Stomach (tissue), 19 donors: ENCODE measurements around the gene NOP58. TPM values are rescaled to one million over a fixed set of nuclear protein-coding genes. Genes with fewer than 3 reads are reported as not detected.

ENCODE experiments used
- DNase-seq, 2 donors: peaks; one replicate each; pipeline versions ENCODE4 v3.0.0 to v3.0.0-alpha.2; 2013 to 2019
- H3K27ac ChIP-seq, 5 donors: fragments of 200-600 bp in 4 of 5; sonication (generic) in 4 of 5; one replicate each; pipeline ENCODE4 v1.5.1; 2013 to 2019; ENCODE audit warnings: mild to moderate bottlenecking in 1 of 5, moderate library complexity in 1 of 5
- H3K27me3 ChIP-seq, 3 donors: fragments of 200-600 bp; sonication (generic); one replicate each; pipeline ENCODE4 v1.5.1; 2017 to 2019; ENCODE audit warnings: mixed run types in 1 of 3
- H3K36me3 ChIP-seq, 4 donors: fragments of 200-600 bp; sonication (generic); 1 replicate in 3 of 4; 2 replicates in 1 of 4; pipeline ENCODE4 v1.5.1; 2016 to 2019
- H3K4me1 ChIP-seq, 4 donors: fragments of 200-600 bp; sonication (generic); one replicate each; pipeline ENCODE4 v1.5.1; 2016 to 2019
- H3K4me3 ChIP-seq, 4 donors: fragments of 200-600 bp; sonication (generic) in 3 of 4; one replicate each; pipeline ENCODE4 v1.5.1; 2016 to 2019; ENCODE audit warnings: mild to moderate bottlenecking in 1 of 4
- H3K9me3 ChIP-seq, 4 donors: fragments of 200-600 bp; sonication (generic); one replicate each; pipeline ENCODE4 v1.5.1; 2016 to 2019
- CTCF ChIP-seq, 7 experiments: fragments of 450-650 bp in 4 of 7; fragments of 200-600 bp in 3 of 7; sonication (generic) in 3 of 7; IDR thresholded peaks; one replicate each; pipeline ENCODE4 v1.5.1; 2016 to 2019; ENCODE audit warnings: antibody characterized with exemption in 7 of 7, control low read depth in 2 of 7, mild to moderate bottlenecking in 1 of 7
- EP300 ChIP-seq: sonication (generic); formaldehyde crosslinking; IDR thresholded peaks from one replicate; pipeline ENCODE4 v1.6.1; 2017; ENCODE audit warnings: antibody characterized with exemption
- POLR2A ChIP-seq, 4 donors: fragments of 450-650 bp; IDR thresholded peaks; one replicate each; pipeline ENCODE4 v1.6.1; 2016; ENCODE audit warnings: antibody characterized with exemption in 4 of 4, control low read depth in 2 of 4, mild to moderate bottlenecking in 1 of 4, moderate library complexity in 1 of 4
- POLR2AphosphoS5 ChIP-seq, 3 donors: sonication (generic); formaldehyde crosslinking; IDR thresholded peaks; one replicate each; pipeline ENCODE4 v1.6.1; 2016; ENCODE audit warnings: antibody characterized with exemption in 3 of 3
- WGBS, 5 donors: extraction: QIAGEN DNeasy Blood & Tissue Kit in 3 of 5; methylation state at CpG; one replicate each; pipeline versions ENCODE4 v1.1.5 to v1.1.7; 2013 to 2018; 5-methylcytosine and 5-hydroxymethylcytosine counted together
- intact Hi-C: fragments of 100-400 bp; cut with DNase I; formaldehyde crosslinking; loops from one replicate; pipeline ENCODE4 v1.15.1; 2023; ENCODE audit warnings: low total_unique reads
- long read RNA-seq, 10 donors: transcript quantifications; one replicate each; lab custom pipeline, GENCODE V29; 2026
- polyA plus RNA-seq, 3 donors: library from polyadenylated mRNA; stranded (reverse); fragments of 200-250 nt; gene quantifications; one replicate each; pipeline ENCODE4 v1.2.3, GENCODE V29; 2013
- total RNA-seq, 5 donors: library from RNA; depleted of rRNA; stranded (reverse); fragments of >200 nt; gene quantifications; one replicate each; pipeline versions ENCODE4 v1.1.0 to v1.2.3, GENCODE V29; 2014 to 2016
- donor health status: healthy with polysubstance abuse.
- donor health status: Bipolar disorder and iron deficiency.
- donor health status: healthy.

Gene NOP58
- total RNA-seq (100 to 1,000 TPM in 2 of 5 donors, 10 to 100 TPM in 3; 57.6 to 126 (median 78.0) TPM), polyA plus RNA-seq (100 to 1,000 TPM in 1 of 3 donors, 10 to 100 TPM in 2; 38.0 to 116 (median 69.7) TPM)
- long read RNA-seq, donor 1, transcript NOP58-206 (4 exons, 599 nt) = major isoform, 7 of 9 reads
- long read RNA-seq, donor 1, partial matches to known transcripts = 0 of 9 reads
- long read RNA-seq, donor 1, other reads (novel, unspliced or antisense) = 0 of 9 reads
- long read RNA-seq, donor 2, transcript NOP58-201 (15 exons, 2,046 nt) = major isoform, 6 of 25 reads
- long read RNA-seq, donor 2, partial matches to known transcripts = 13 of 25 reads
- long read RNA-seq, donor 2, other reads (novel, unspliced or antisense) = 0 of 25 reads
- long read RNA-seq, donor 3, partial matches to known transcripts = 7 of 15 reads
- long read RNA-seq, donor 3, other reads (novel, unspliced or antisense) = 0 of 15 reads
- long read RNA-seq, donor 4, partial matches to known transcripts = 0 of 1 reads
- long read RNA-seq, donor 4, other reads (novel, unspliced or antisense) = 0 of 1 reads
- long read RNA-seq, donor 5, partial matches to known transcripts = 10 of 16 reads
- long read RNA-seq, donor 5, other reads (novel, unspliced or antisense) = 0 of 16 reads
- long read RNA-seq, donor 6 = 0 reads
- long read RNA-seq, donor 7, partial matches to known transcripts = 10 of 14 reads
- long read RNA-seq, donor 7, other reads (novel, unspliced or antisense) = 0 of 14 reads
- long read RNA-seq, donor 8, transcript NOP58-206 (4 exons, 599 nt) = major isoform, 8 of 56 reads
- long read RNA-seq, donor 8, partial matches to known transcripts = 46 of 56 reads
- long read RNA-seq, donor 8, other reads (novel, unspliced or antisense) = 0 of 56 reads
- long read RNA-seq, donor 9, transcript NOP58-201 (15 exons, 2,046 nt) = minor isoform, 5 of 17 reads
- long read RNA-seq, donor 9, transcript NOP58-206 (4 exons, 599 nt) = major isoform, 9 of 17 reads
- long read RNA-seq, donor 9, partial matches to known transcripts = 0 of 17 reads
- long read RNA-seq, donor 9, other reads (novel, unspliced or antisense) = 0 of 17 reads
- long read RNA-seq, donor 10, transcript NOP58-201 (15 exons, 2,046 nt) = major isoform, 7 of 18 reads
- long read RNA-seq, donor 10, transcript NOP58-206 (4 exons, 599 nt) = minor isoform, 5 of 18 reads
- long read RNA-seq, donor 10, partial matches to known transcripts = 5 of 18 reads
- long read RNA-seq, donor 10, other reads (novel, unspliced or antisense) = 0 of 18 reads

- peak; percentile 92 to 99 for DNase-seq
- H3K9me3 ChIP-seq = no peaks in the 10 kb centered on the region
- TF ChIP-seq EP300 = peak; percentile 21
- TF ChIP-seq CTCF (IDR thresholded peaks at IDR 0.05) = no peak
- TF ChIP-seq POLR2AphosphoS5 (IDR thresholded peaks at IDR 0.05) = peak; percentile 99 to 100 (median 100)
- TF ChIP-seq POLR2A (IDR thresholded peaks at IDR 0.05) = peak in 2 of 4 donors; percentile 96
- peak within 1 kb of the TSS; percentile 89 to 97 (median 97) for H3K27ac ChIP-seq
- 0% methylated on average over 54 of the region's 54 CpGs for WGBS, 5 donors
- intact Hi-C loops = no loop called here
- peak within 1 kb of the TSS; percentile 70 to 92 (median 82) for H3K4me3 ChIP-seq
- H3K27me3 ChIP-seq = no peaks in the 10 kb centered on the region
- H3K36me3 ChIP-seq = no peaks in the 10 kb centered on the region
- peaks cover 13 to 44% (median 27%) of the 10 kb centered on the region in 4 donors for H3K4me1 ChIP-seq
Observed at GRCh38 chr2:202265467-202266277, at the start of gene NOP58. NOP58 (plus strand) TSS chr2:202265763; CDS start chr2:202265942, 179 bp downstream.

GRCh38 chr2:202221873-202222272, 43.7 kb upstream of the NOP58 start:
- intact Hi-C loops = no loop called here
- no peak for TF ChIP-seq POLR2A (IDR thresholded peaks at IDR 0.05)
- no peak for TF ChIP-seq CTCF (IDR thresholded peaks at IDR 0.05)
- TF ChIP-seq POLR2AphosphoS5 (IDR thresholded peaks at IDR 0.05) = no peak
- TF ChIP-seq EP300 = no peak
- no peaks in the 10 kb centered on the region for H3K9me3 ChIP-seq
- 41 to 80% (median 75%) methylated on average over 1 of the region's 1 CpG for WGBS, 5 donors
- peaks cover 7 to 46% (median 41%) of the 10 kb centered on the region in 4 donors for H3K36me3 ChIP-seq
- no peak overlapping the region for H3K27ac ChIP-seq
- H3K4me3 ChIP-seq = no peak overlapping the region
- DNase-seq = no peak
- H3K27me3 ChIP-seq = no peaks in the 10 kb centered on the region
- peaks cover 0 to 25% (median 7%) of the 10 kb centered on the region in 4 donors for H3K4me1 ChIP-seq

GRCh38 chr2:202237787-202238233, 27.8 kb upstream of the NOP58 start:
- Histone ChIP-seq H3K36me3 (no peaks in the 10 kb centered on the region), H3K4me3 (peak overlapping the region; percentile 84 to 99 (median 88)), H3K4me1 (peaks cover 19 to 52% (median 33%) of the 10 kb centered on the region in 4 donors), H3K27ac (peak overlapping the region; percentile 86 to 96 (median 90)), H3K9me3 (no peaks in the 10 kb centered on the region), H3K27me3 (no peaks in the 10 kb centered on the region)
- intact Hi-C loops = no loop called here
- peak in 1 of 2 donors; percentile 70 for DNase-seq
- WGBS, 5 donors = 0 to 1% (median 1%) methylated on average over 9 to 30 of the region's 30 CpGs
- TF ChIP-seq CTCF (IDR thresholded peaks at IDR 0.05) (no peak), POLR2A (IDR thresholded peaks at IDR 0.05) (no peak), EP300 (no peak), POLR2AphosphoS5 (IDR thresholded peaks at IDR 0.05) (no peak)
